ENCODE data around the gene AGMAT.
A peak's percentile ranks its signal among the peaks of the same experiment; 100 is the strongest.

Gene AGMAT

GRCh38 chr1:15557594-15557993, 27.3 kb downstream of the AGMAT start:
- DNase-seq: no peak

GRCh38 chr1:15557008-15557407, 27.8 kb downstream of the AGMAT start:
- no peak for DNase-seq

- no peak for DNase-seq
Observed at GRCh38 chr1:15550573-15550972, 34.3 kb downstream of the AGMAT start.

- no peak for DNase-seq
Observed at GRCh38 chr1:15546641-15547040, 38.2 kb downstream of the AGMAT start.

GRCh38 chr1:15543589-15544568, 41.0 kb downstream of the AGMAT start:
- no peak for DNase-seq

GRCh38 chr1:15543251-15543588, 41.6 kb downstream of the AGMAT start:
- DNase-seq: no peak

GRCh38 chr1:15542388-15543250, 42.2 kb downstream of the AGMAT start:
- DNase-seq: no peak

GRCh38 chr1:15541231-15541792, 43.5 kb downstream of the AGMAT start:
- DNase-seq: no peak

GRCh38 chr1:15540186-15540585, 44.7 kb downstream of the AGMAT start:
- no peak for DNase-seq

GRCh38 chr1:15538771-15539170, 46.1 kb downstream of the AGMAT start:
- no peak for DNase-seq

GRCh38 chr1:15531682-15532081, 53.2 kb downstream of the AGMAT start:
- DNase-seq: no peak

- no peak for DNase-seq
Observed at GRCh38 chr1:15531003-15531402, 53.8 kb downstream of the AGMAT start.

- peak; percentile 98 for DNase-seq
Observed at GRCh38 chr1:15526490-15527339, 58.1 kb downstream of the AGMAT start, which contains the start of gene DNAJC16. TSS of gene DNAJC16 (plus strand) at chr1:15526848. CDS start at chr1:15529106, 2,258 bp downstream.

- no peak for DNase-seq
Observed at GRCh38 chr1:15526021-15526489, 58.8 kb downstream of the AGMAT start.

- DNase-seq: peak; percentile 99
Observed at GRCh38 chr1:15525050-15526020, 59.5 kb downstream of the AGMAT start.

GRCh38 chr1:15524283-15525049, 60.4 kb downstream of the AGMAT start:
- peak; percentile 99 for DNase-seq

GRCh38 chr1:15524021-15524282, 60.9 kb downstream of the AGMAT start, which contains the start of gene CASP9:
TSS of gene CASP9 (minus strand) at chr1:15524215. CDS start at chr1:15524200, 15 bp downstream.
- no peak for DNase-seq

- DNase-seq: no peak
Observed at GRCh38 chr1:15523104-15524020, 61.5 kb downstream of the AGMAT start.

- no peak for DNase-seq
Observed at GRCh38 chr1:15522551-15522950, 62.3 kb downstream of the AGMAT start.
